ENCODE data around the gene SRA1. TPM values are rescaled to one million over a fixed set of nuclear protein-coding genes. Genes with fewer than 3 reads are reported as not detected.
"Not testable (repeated sequence)": the region's sequence is repeated elsewhere in the genome, so short reads cannot be mapped to it uniquely, and the experiment has no call there.

Gene SRA1
- total and polyA plus RNA-seq, 4 donors = 14.0 to 45.5 (median 36.8) TPM

- DNase-seq (no peak), ATAC-seq (ENCODE audit: insufficient read depth, low FRiP score) (no peak)
- Histone ChIP-seq H3K27ac (ENCODE audit: low read depth in 1 of 2, low read length in 1 of 2) (no peak overlapping the region), H3K9ac (ENCODE audit: insufficient read depth in 1 of 2, low read length in 2 of 2) (no peak overlapping the region), H3K27me3 (ENCODE audit: control insufficient read depth in 3 of 3, insufficient read depth in 3 of 3, low read length in 2 of 3) (no peaks in the 10 kb centered on the region), H3K36me3 (ENCODE audit: control insufficient read depth in 4 of 4, insufficient read depth in 4 of 4, low read length in 4 of 4) (no peaks in the 10 kb centered on the region), H3K4me3 (no peak overlapping the region), H3K9me3 (ENCODE audit: control insufficient read depth in 4 of 4, insufficient read depth in 3 of 4, low read length in 3 of 4) (no peaks in the 10 kb centered on the region), H3K4me1 (ENCODE audit: control insufficient read depth in 5 of 5, insufficient read depth in 5 of 5, low read length in 5 of 5) (peaks cover 0 to 13% (median 7%) of the 10 kb centered on the region in 5 donors)
- TF ChIP-seq CTCF (IDR thresholded peaks at IDR 0.05; ENCODE audit: control extremely low read depth, extremely low read depth) = no peak
- 81 to 84% methylated on average over 6 of the region's 6 CpGs for WGBS, 2 donors
Measured at GRCh38 chr5:140594169-140594568, 36.9 kb upstream of the SRA1 start.

GRCh38 chr5:140593070-140593469, 35.8 kb upstream of the SRA1 start:
- H3K4me3 ChIP-seq; H3K27me3 ChIP-seq (ENCODE audit: control insufficient read depth in 3 of 3, insufficient read depth in 3 of 3, low read length in 2 of 3); H3K36me3 ChIP-seq (ENCODE audit: control insufficient read depth in 4 of 4, insufficient read depth in 4 of 4, low read length in 4 of 4); DNase-seq; H3K9me3 ChIP-seq (ENCODE audit: control insufficient read depth in 4 of 4, insufficient read depth in 3 of 4, low read length in 3 of 4); H3K9ac ChIP-seq (ENCODE audit: insufficient read depth in 1 of 2, low read length in 2 of 2); H3K27ac ChIP-seq (ENCODE audit: low read depth in 1 of 2, low read length in 1 of 2); ATAC-seq (ENCODE audit: insufficient read depth, low FRiP score): not testable (repeated sequence)
- peaks cover 0 to 19% (median 12%) of the 10 kb centered on the region in 5 donors for H3K4me1 ChIP-seq (ENCODE audit: control insufficient read depth in 5 of 5, insufficient read depth in 5 of 5, low read length in 5 of 5)
- 48 to 63% methylated on average over 11 to 12 of the region's 14 CpGs for WGBS, 2 donors

- DNase-seq (no peak), ATAC-seq (ENCODE audit: insufficient read depth, low FRiP score) (no peak)
- WGBS, 2 donors = 76 to 81% methylated on average over 5 of the region's 5 CpGs
- H3K36me3 ChIP-seq (ENCODE audit: control insufficient read depth in 4 of 4, insufficient read depth in 4 of 4, low read length in 4 of 4) = no peaks in the 10 kb centered on the region
- H3K4me1 ChIP-seq (ENCODE audit: control insufficient read depth in 5 of 5, insufficient read depth in 5 of 5, low read length in 5 of 5) = peaks cover 0 to 19% (median 12%) of the 10 kb centered on the region in 5 donors
- H3K9ac ChIP-seq (ENCODE audit: insufficient read depth in 1 of 2, low read length in 2 of 2) = no peak overlapping the region
- no peak for TF ChIP-seq CTCF (IDR thresholded peaks at IDR 0.05; ENCODE audit: control extremely low read depth, extremely low read depth)
- no peaks in the 10 kb centered on the region for H3K9me3 ChIP-seq (ENCODE audit: control insufficient read depth in 4 of 4, insufficient read depth in 3 of 4, low read length in 3 of 4)
- peak overlapping the region in 1 of 2 donors; percentile 66 for H3K27ac ChIP-seq (ENCODE audit: low read depth in 1 of 2, low read length in 1 of 2)
- H3K4me3 ChIP-seq = no peak overlapping the region
- no peaks in the 10 kb centered on the region for H3K27me3 ChIP-seq (ENCODE audit: control insufficient read depth in 3 of 3, insufficient read depth in 3 of 3, low read length in 2 of 3)
Measured at GRCh38 chr5:140591747-140592372, 34.6 kb upstream of the SRA1 start.

- no peak for TF ChIP-seq CTCF (IDR thresholded peaks at IDR 0.05; ENCODE audit: control extremely low read depth, extremely low read depth)
- no peak overlapping the region for H3K4me3 ChIP-seq
- peaks cover 0 to 19% (median 3%) of the 10 kb centered on the region in 5 donors for H3K4me1 ChIP-seq (ENCODE audit: control insufficient read depth in 5 of 5, insufficient read depth in 5 of 5, low read length in 5 of 5)
- DNase-seq = no peak
- no peak for ATAC-seq (ENCODE audit: insufficient read depth, low FRiP score)
- no peaks in the 10 kb centered on the region for H3K9me3 ChIP-seq (ENCODE audit: control insufficient read depth in 4 of 4, insufficient read depth in 3 of 4, low read length in 3 of 4)
- WGBS, 2 donors = 95 to 96% methylated on average over 7 of the region's 7 CpGs
- no peak overlapping the region for H3K9ac ChIP-seq (ENCODE audit: insufficient read depth in 1 of 2, low read length in 2 of 2)
- no peak overlapping the region for H3K27ac ChIP-seq (ENCODE audit: low read depth in 1 of 2, low read length in 1 of 2)
- no peaks in the 10 kb centered on the region for H3K36me3 ChIP-seq (ENCODE audit: control insufficient read depth in 4 of 4, insufficient read depth in 4 of 4, low read length in 4 of 4)
- no peaks in the 10 kb centered on the region for H3K27me3 ChIP-seq (ENCODE audit: control insufficient read depth in 3 of 3, insufficient read depth in 3 of 3, low read length in 2 of 3)
Measured at GRCh38 chr5:140590861-140591260, 33.6 kb upstream of the SRA1 start.

All from lung (tissue), 12 donors.